ENCODE data around the gene ABTB2.

The ABTB2 gene

GRCh38 chr11:34209809-34210208, 148.0 kb downstream of the ABTB2 start:
- DNase-seq (ENCODE audit: low read depth): no peak

GRCh38 chr11:34208266-34209135, 149.3 kb downstream of the ABTB2 start:
- no peak for DNase-seq (ENCODE audit: low read depth)

DNA sequence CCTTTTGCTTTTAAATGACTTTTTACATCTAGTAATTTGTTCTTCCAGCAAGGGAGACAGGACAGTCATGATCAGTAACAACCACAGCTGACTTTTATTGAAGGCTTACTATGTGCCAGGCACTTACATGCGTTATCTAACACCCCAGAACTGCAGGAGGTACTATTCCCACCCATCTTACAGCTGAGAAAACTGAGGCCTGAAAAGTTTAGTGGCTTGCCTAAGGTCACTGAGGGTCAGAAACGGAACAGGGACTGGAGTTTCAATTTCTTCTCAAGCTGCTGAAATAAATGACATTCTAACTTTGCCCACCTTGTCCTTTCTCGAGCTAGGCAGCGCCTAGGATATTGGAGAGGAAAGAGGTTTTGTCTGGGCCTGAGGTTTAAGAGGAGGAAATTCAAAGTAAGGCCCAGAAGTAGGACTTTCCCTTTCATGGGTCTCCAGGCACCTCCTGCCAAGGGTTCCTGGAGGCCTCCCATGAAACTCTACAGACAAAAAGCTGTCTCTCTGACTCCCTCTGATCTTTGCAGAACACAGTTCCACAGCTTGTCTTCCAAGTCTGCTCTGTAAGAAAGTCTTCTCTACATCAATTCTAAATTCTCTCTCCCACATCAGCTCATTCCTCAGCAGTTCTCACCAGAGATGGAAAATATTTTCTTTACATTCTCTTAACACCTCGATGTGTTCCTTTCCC, 150.2 kb downstream of the ABTB2 start:
- DNase-seq (ENCODE audit: low read depth): no peak

DNA sequence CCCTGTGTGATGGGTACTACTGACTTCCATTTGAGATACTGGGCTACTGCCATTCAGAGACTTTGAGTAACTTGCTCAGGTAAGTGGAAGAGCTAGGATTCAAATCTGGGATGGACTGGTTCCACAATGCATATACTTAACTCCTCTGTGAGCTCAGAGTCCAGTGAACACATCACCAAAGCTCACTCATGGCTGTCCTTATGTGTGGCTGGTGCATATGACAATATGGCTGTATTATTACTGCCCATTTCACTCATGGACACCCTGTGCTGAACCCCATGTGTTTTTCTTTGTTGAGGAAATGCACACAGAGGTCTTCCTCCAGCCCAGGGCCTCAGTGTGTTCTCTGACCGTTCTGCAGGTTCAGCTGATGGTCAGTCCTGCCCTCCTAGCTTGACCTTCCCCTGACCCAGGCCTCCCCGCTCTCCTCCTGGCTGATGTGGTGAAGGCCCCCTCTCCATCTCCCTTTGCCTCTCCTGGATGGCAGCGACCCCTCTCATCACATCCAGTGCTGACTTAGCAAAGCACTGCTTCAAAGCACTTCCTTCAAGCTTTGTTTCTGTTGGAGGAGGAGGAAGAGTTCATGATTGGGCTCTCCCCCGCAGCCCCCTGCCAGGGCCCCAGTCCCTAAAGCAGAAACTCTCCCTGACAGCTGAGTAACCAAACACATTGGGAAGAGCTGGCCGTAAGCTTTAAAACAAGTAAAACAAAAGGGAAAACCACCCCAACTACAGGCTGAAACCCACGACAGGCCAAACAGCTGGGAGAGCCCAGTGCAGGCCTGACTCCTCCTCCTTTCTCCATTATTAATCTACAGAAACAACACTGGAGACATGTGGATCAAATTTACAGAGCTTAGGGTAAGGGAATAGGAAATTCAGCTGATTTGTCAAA, 151.2 kb downstream of the ABTB2 start:
- DNase-seq (ENCODE audit: low read depth): no peak

GRCh38 chr11:34205326-34206035, 152.3 kb downstream of the ABTB2 start:
- DNase-seq (ENCODE audit: low read depth): no peak

GRCh38 chr11:34204396-34205279, 153.2 kb downstream of the ABTB2 start:
- DNase-seq (ENCODE audit: low read depth): no peak

DNA sequence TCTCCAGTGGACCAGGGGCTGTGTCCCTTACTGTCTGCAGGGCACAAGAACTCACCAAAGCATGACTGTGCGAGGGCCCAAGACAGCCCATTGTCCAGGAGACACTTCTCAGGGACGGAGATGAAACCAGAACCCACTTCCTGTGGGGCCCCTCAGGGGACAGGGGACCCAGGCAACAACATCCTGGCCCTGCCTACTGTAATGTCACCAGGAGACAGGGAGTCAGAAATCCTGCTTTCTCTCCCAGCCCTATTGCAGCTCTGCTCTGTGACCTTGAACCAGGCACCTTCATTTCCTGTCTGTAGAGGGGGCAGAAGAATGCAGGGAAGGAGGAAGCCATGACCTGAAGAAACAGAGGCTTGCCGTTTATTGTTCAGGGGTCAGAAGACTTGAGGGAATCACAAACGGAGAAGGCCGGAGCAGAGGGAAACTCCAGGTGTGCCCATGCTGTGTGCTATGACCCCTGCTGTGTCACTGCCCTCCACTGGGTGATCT, 154.4 kb downstream of the ABTB2 start:
- peak; percentile 5 for DNase-seq (ENCODE audit: low read depth)

GRCh38 chr11:34201129-34201528, 156.7 kb downstream of the ABTB2 start:
- DNase-seq (ENCODE audit: low read depth): no peak

DNA sequence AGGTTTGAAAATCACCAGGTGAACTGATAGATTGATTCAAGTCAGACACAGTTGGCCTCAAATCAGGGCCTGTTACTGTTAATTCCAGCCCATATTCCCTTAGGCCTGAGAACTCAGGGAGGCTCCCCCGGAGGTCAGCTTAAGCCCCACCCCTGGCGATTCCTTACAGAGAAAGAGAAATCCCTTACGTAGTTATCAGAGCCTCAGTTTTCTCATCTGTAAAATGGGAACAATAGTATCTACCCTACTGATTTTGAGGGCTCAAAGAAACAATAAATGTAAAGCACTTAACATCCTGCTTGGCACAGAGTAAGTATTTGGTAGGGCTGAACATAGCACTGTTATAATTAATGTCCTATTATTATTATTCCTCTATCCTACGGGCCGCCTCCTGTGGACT, 158.3 kb downstream of the ABTB2 start:
- no peak for DNase-seq (ENCODE audit: low read depth)

DNA sequence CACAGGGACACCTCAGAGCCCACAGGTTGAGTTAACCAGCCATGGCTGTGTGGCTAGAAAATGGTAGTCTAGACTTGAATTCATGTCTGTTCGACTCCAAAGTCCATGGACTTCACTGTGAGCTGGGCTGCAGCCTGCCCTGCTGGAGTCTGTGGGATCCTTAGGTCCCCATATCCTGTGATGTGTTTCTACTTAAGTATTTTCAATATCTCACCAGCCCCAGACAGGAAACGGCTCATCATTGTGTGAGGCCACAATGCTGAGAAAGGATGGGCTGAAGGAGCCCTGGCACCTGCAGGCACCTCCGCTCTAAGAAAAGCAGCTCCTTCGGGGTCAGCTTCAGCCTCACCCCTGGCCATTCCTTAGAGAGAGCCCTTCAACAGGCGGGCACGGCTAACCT, 159.3 kb downstream of the ABTB2 start:
- no peak for DNase-seq (ENCODE audit: low read depth)

- DNase-seq (ENCODE audit: low read depth): no peak
Measured at GRCh38 chr11:34197256-34197655, 160.6 kb downstream of the ABTB2 start.

- no peak for DNase-seq (ENCODE audit: low read depth)
Measured at GRCh38 chr11:34194576-34195335, 163.1 kb downstream of the ABTB2 start.

DNA sequence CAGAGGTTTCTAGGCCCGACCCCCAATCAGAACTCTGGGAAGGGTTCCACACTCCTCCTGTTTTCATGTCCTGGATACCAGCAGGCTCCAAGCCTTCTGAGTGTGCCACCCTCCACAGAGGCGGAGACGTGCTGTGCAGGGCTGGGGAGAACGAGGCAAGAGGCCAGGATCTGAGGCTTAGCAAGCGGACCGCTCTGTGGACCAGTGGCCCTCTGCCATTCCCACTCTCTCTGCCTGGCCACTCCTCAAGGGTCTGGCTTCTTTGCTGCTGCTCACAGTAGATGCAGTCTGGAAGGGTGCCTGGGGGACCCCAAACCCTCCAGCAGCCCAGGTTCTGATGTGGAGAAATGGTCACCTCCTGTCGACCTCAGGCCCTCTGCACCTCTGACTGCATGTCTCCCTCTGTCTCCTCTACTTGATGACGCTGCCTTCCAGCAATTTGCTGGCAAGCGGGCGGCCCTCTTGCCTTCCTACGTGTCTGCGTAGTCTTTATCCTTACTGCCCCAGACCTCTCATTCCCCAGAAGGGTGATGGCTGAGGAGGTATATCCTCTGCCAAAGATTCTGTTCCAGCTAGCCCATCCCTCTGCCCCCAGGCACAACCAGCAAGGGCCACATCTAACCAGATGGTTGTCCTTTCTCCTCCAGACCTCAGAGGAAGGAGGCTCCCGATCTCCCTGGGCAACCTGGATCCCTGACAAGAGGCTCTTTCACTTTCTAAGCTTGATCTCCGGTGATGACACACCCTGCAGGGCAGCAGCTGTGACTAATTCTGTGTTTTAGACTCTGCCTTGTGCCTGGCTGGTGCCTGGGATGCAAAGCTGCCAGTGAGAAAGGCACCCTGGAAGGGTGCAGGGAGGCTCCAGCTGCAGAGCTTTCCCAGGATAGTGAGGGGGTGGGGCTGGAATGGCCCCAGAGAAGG, 165.1 kb downstream of the ABTB2 start:
- DNase-seq (ENCODE audit: low read depth): no peak

GRCh38 chr11:34191578-34191977, 166.2 kb downstream of the ABTB2 start:
- peak; percentile 42 for DNase-seq (ENCODE audit: low read depth)

DNA sequence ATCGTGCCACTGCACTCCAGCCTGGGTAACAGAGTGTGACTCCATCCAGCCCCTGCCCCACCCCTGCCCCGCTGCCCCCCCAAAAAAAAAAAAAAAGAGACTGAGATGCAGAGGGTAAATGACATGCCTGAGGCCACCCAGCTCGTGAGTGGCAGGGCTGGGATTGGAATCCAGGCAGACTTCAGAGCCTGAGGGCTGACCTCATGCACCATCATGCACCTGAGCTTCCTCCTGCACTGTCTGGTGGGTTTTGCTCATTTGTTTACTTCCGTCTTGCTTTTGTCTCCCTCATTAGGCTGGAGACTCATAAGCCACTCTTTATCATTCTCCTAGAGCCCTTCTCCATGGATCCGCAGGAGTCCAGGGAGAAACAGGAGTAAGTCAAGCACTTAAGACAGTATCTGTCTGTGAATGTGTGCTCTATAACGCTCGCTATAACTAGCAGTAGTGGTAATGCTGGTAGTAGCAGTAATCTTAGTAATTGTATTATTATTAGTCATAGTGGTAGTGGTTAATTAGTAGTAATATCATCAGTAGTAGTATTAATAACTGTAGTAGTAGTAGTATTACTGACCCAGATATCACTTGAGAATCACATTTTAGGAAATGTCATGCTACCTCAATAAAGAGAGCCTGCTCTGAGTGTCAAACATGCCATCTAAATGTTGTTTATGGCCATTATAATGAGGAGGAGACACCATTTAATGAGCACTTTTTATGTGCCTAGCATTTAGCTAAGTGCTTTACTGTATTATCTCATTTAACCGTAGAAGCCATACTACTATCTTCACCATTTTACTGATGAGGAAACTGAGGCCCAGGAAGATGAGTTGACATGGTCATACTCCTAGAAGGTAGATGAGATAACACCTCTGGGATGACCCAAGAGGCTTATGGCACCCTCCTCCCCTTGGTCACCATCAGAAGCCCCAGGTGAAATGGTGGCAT, 167.3 kb downstream of the ABTB2 start:
- no peak for DNase-seq (ENCODE audit: low read depth)

DNA sequence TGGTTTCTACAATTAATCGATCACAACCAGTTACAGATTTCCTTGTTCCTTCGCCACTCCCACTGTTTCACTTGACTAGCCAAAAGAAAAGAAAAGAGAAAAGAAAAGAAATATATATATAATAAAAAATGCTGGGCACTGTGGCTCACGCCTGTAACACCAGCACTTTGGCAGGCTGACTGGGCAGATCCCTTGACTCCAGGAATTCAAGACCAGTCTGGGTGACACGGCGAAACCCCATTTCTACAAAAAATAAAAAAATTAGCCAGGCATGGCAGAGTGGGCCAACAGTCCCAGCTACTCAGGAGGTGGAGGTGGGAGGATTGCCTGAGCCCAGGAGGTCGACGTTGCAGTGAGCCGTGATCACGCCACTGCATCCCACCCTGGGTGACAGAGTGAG, 168.6 kb downstream of the ABTB2 start:
- DNase-seq (ENCODE audit: low read depth): no peak

- no peak for DNase-seq (ENCODE audit: low read depth)
Measured at GRCh38 chr11:34188181-34188580, 169.6 kb downstream of the ABTB2 start.

Measured in CMK (cell line).